Measurements from ENCODE around the gene SMIM15. TPM values are rescaled to one million over a fixed set of nuclear protein-coding genes. Genes with fewer than 3 reads are reported as not detected.

Gene SMIM15
- total RNA-seq, 2 donors from 2014 or later: 15.5 to 26.8 TPM

DNA sequence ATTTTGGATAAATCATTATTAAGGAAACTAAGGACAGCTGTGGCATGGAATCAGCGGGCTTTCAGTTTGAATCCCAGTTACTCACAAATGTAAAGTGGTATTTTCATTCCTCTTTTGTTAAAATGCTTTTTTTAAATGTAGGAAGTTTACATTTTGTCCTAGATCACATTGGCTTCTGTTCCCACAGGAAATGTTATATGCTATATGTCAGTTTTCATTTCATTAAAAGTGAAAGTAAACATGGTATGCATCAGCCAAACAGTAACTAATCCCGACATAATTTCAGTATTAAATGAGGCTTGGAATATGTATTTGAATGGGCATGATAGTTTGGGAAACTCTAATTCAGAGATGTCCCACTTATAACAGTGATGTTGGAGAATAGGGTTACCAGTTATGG is 18.6 kb upstream of the SMIM15 start:
- H3K27me3 ChIP-seq: no peaks in the 10 kb centered on the region
- H3K27ac ChIP-seq: no peak overlapping the region
- TF ChIP-seq, protein P1, sequence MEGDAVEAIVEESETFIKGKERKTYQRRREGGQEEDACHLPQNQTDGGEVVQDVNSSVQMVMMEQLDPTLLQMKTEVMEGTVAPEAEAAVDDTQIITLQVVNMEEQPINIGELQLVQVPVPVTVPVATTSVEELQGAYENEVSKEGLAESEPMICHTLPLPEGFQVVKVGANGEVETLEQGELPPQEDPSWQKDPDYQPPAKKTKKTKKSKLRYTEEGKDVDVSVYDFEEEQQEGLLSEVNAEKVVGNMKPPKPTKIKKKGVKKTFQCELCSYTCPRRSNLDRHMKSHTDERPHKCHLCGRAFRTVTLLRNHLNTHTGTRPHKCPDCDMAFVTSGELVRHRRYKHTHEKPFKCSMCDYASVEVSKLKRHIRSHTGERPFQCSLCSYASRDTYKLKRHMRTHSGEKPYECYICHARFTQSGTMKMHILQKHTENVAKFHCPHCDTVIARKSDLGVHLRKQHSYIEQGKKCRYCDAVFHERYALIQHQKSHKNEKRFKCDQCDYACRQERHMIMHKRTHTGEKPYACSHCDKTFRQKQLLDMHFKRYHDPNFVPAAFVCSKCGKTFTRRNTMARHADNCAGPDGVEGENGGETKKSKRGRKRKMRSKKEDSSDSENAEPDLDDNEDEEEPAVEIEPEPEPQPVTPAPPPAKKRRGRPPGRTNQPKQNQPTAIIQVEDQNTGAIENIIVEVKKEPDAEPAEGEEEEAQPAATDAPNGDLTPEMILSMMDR (IDR thresholded peaks at IDR 0.05): no peak
- no peak for DNase-seq (ENCODE audit: low spot score)
- no peak overlapping the region for H3K4me3 ChIP-seq
- no peaks in the 10 kb centered on the region for H3K36me3 ChIP-seq
- H3K9me3 ChIP-seq: no peaks in the 10 kb centered on the region
- H3K4me1 ChIP-seq: no peaks in the 10 kb centered on the region

DNA sequence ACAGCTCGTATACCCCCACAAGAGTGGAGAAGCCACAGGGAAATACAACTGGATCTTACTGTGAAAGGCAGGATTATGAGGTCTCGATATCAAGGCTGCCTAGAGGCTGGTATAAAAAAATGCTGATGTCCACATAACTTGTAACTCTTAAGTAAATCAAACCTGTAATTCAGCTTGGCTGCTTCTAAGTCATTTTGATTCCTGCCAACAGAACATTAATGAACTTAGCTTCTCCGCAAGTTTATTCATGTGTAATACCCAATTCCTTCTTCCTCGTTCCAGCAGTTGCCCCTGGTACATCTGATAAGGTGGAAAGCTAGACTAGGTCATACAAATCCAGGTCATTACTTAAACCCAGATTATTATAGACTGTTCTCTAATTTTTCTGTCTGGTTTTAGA is 16.4 kb upstream of the SMIM15 start:
- no peaks in the 10 kb centered on the region for H3K27me3 ChIP-seq
- DNase-seq (ENCODE audit: low spot score): no peak
- TF ChIP-seq, protein P1 (IDR thresholded peaks at IDR 0.05): no peak
- H3K36me3 ChIP-seq: no peaks in the 10 kb centered on the region
- H3K4me3 ChIP-seq: no peak overlapping the region
- H3K9me3 ChIP-seq: no peaks in the 10 kb centered on the region
- H3K27ac ChIP-seq: no peak overlapping the region
- no peaks in the 10 kb centered on the region for H3K4me1 ChIP-seq

DNA sequence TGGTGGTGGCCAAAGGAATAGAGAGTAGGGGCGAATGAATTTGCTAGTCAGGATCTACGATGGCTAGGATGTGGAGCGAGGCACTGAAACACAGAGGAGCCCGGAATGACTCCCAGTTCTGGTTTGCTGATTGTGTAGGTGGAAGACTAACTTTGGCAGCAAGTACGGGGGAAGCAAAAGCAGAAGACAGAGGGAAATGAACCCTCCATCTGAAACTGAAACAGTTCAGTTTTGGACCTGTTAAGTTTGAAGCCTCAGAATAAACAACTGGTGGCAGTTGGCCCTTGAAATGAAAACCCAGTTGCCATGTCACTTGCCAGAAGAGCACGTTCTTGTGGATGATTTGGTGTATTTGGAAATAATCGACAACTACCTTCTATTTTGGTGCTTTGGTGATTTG is 15.4 kb upstream of the SMIM15 start:
- H3K27ac ChIP-seq: no peak overlapping the region
- no peak overlapping the region for H3K4me3 ChIP-seq
- no peak for DNase-seq (ENCODE audit: low spot score)
- H3K4me1 ChIP-seq: no peaks in the 10 kb centered on the region
- H3K9me3 ChIP-seq: no peaks in the 10 kb centered on the region
- H3K27me3 ChIP-seq: no peaks in the 10 kb centered on the region
- H3K36me3 ChIP-seq: no peaks in the 10 kb centered on the region
- TF ChIP-seq, protein P1 (IDR thresholded peaks at IDR 0.05): no peak

DNA sequence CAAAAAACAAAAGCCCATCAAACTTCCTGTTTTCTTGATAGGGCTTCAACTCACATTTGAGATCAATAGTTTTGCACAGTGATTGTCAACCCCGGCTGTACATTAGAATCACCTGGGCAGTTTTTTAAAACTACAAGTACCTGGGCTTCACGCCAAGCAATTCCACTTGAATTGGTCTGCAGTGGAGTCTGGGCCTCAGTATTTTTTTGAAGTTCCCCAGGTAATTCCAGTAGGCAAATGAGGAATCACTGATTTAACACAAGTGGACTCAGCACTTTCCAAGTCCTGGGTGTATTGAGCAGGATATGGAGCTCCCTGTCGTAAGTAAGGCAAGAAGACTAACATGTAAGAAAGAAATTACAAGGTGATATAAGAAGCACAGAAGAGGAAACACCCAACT is 14.8 kb upstream of the SMIM15 start:
- no peaks in the 10 kb centered on the region for H3K36me3 ChIP-seq
- TF ChIP-seq, protein P1 (IDR thresholded peaks at IDR 0.05): no peak

DNA sequence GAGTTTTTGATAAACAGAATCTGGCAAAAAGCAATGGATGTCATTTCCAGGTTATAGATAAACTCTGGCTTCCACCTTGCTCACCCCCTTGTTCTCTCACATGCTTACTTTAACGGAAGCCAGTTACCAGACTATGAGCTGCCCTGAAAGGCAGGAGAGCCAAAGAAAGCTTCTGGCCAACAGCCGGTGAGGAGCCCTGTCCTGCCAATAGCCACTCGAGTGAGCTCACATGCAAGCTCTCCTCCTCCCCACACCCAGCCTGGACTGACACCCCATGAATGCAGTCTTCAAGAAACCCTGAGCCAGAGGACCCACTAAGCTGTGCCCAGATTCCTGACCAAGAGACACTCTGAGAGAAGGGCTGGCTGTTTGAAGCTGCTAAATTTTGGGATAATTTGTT is 14.4 kb upstream of the SMIM15 start:
- H3K4me1 ChIP-seq: no peaks in the 10 kb centered on the region
- no peak for DNase-seq (ENCODE audit: low spot score)

More for the DNA sequence above, 14.8 kb upstream of the SMIM15 start:
- no peaks in the 10 kb centered on the region for H3K9me3 ChIP-seq
- no peak overlapping the region for H3K4me3 ChIP-seq
- H3K27me3 ChIP-seq: no peaks in the 10 kb centered on the region
- no peak overlapping the region for H3K27ac ChIP-seq
- DNase-seq (ENCODE audit: low spot score): no peak
- no peaks in the 10 kb centered on the region for H3K4me1 ChIP-seq

DNA sequence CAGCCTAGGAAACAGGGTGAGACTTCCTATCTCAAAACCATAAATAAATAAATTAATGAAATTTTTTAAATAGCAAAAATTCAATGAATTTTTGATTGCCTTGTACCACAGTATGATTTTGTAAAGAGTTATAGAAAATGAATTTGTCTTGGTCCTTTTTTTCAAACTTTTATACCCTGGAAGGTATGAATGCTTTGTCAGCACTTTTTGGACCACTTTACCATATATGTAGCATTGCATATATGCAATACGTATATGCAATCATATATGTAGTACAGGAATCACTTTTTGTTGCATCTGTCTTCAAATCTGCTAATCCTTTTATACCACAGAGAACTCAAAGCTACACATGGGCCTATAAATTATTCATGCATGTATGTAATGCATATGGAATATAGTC is 9.2 kb upstream of the SMIM15 start:
- Histone ChIP-seq H3K4me1 (no peaks in the 10 kb centered on the region), H3K9me3 (no peaks in the 10 kb centered on the region), H3K4me3 (no peak overlapping the region), H3K27ac (no peak overlapping the region), H3K27me3 (no peaks in the 10 kb centered on the region), H3K36me3 (no peaks in the 10 kb centered on the region)
- TF ChIP-seq, protein P1 (IDR thresholded peaks at IDR 0.05): no peak
- DNase-seq (ENCODE audit: low spot score): no peak

More for the DNA sequence above, 14.4 kb upstream of the SMIM15 start:
- H3K9me3 ChIP-seq: no peaks in the 10 kb centered on the region
- no peak overlapping the region for H3K27ac ChIP-seq
- H3K27me3 ChIP-seq: no peaks in the 10 kb centered on the region
- no peaks in the 10 kb centered on the region for H3K36me3 ChIP-seq
- H3K4me3 ChIP-seq: no peak overlapping the region
- TF ChIP-seq, protein P1 (IDR thresholded peaks at IDR 0.05): no peak

All from right atrium auricular region (tissue), 2 donors.